22Rv1 (cell line): ENCODE data around the gene OR13J1.

Source experiments
- CTCF ChIP-seq: fragments of 450-650 bp; IDR thresholded peaks from 2 replicates; pipeline ENCODE4 v1.5.1; 2017; ENCODE audit warnings: mild to moderate bottlenecking
- ZFX ChIP-seq: fragments of 450-650 bp; IDR thresholded peaks from 2 replicates; pipeline ENCODE4 v1.6.1; 2017; ENCODE audit warnings: antibody characterized with exemption, borderline replicate concordance

- TF ChIP-seq CTCF (no peak), ZFX (no peak)
Observed at GRCh38 chr9:35829084-35829763, 41.0 kb downstream of the OR13J1 start, which contains the start of gene TMEM8B.
